Breast epithelium (tissue), 3 donors: ENCODE data around the gene RNF149.

Source experiments
- CTCF ChIP-seq, 3 donors: fragments of 450-650 bp; IDR thresholded peaks; one replicate each; pipeline ENCODE4 v1.5.1; 2016 to 2017; ENCODE audit warnings: antibody characterized with exemption in 3 of 3, mild to moderate bottlenecking in 3 of 3, moderate library complexity in 3 of 3
- POLR2A ChIP-seq: fragments of 450-650 bp; IDR thresholded peaks from one replicate; pipeline ENCODE4 v1.6.1; 2016; ENCODE audit warnings: antibody characterized with exemption, mild to moderate bottlenecking, moderate library complexity

GRCh38 chr2:101302016-101302415 is 6.5 kb downstream of the RNF149 start:
- TF ChIP-seq CTCF (IDR thresholded peaks at IDR 0.05) (no peak), POLR2A (no peak)
